Ectodermal cell (in vitro differentiated cells): ENCODE data around the gene WASF2.

Source experiments
- H3K27ac ChIP-seq: 2 replicates; pipeline ENCODE4 v1.7.0; 2013; ENCODE audit warnings: mild to moderate bottlenecking, low read depth, low read length; ENCODE audit not compliant: insufficient read depth, poor library complexity, severe bottlenecking
- H3K27me3 ChIP-seq: 2 replicates; pipeline ENCODE4 v1.7.0; 2013; ENCODE audit warnings: mild to moderate bottlenecking, low read length; ENCODE audit not compliant: insufficient read depth, control insufficient read depth, poor library complexity, severe bottlenecking
- H3K36me3 ChIP-seq: one replicate; pipeline ENCODE4 v1.7.0; 2013; ENCODE audit warnings: low read length; ENCODE audit not compliant: control insufficient read depth, insufficient read depth
- H3K4me1 ChIP-seq: one replicate; pipeline ENCODE4 v1.7.0; 2013; ENCODE audit warnings: low read length; ENCODE audit not compliant: control insufficient read depth, insufficient read depth
- H3K4me3 ChIP-seq: 2 replicates; pipeline ENCODE4 v1.7.0; 2013; ENCODE audit warnings: low read depth, low read length, control low read depth; ENCODE audit not compliant: insufficient read depth
- H3K9me3 ChIP-seq: 2 replicates; pipeline ENCODE4 v1.7.0; 2013; ENCODE audit warnings: mild to moderate bottlenecking, low read length, moderate library complexity; ENCODE audit not compliant: control insufficient read depth
- WGBS, 2 experiments: methylation state at CpG; one replicate each; pipeline ENCODE4 v1.1.7; 2013; ENCODE audit warnings: missing lambda C conversion rate in 2 of 2; 5-methylcytosine and 5-hydroxymethylcytosine counted together

Gene WASF2

DNA sequence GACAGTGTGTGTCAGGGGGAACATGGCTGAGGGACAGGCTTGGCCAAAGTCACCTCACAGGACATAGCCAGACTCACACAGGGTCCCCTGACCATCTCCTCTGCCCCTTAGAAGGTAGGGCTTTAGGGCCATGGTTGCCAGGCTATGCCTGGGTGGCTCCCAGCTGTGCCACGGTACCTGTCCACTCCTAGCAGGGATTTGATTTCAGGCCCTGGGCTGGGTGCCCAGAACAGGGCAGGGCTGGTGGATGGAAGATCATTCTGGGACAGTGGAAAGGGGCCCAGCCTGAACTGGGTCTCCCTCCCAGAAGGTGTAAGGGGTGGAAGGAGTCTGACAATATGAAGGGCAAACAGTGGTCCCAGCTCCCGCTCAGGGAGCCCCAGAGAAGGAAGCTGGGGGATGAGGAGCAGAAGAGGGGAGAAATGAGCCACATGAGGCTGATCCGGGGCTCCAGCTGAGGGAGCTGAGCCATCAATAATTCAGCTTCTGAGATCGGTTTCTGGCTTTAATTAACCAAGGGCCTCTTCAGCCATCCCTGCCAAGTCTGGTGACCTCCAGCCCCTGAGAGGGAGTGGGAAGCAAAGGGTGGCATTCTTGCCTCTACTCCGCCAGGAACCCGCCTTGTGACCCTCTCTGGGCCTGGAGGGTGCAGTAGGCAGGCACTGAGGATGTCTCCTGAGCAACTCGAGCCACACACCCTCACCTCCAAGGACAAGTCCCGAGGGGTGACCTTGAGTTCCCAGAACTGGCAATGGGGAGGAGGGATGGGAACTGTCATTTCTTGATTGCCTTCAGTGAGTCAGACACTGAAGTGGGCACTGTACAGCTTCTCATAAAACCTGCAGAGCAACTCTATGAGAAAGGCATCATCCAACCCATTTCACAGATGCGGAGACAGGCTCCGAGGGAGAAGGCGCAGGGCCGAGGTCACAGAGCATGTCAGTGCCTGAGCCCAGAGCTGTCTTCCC is 108.9 kb downstream of the WASF2 start:
- Histone ChIP-seq H3K4me3 (no peak overlapping the region), H3K27ac (no peak overlapping the region), H3K27me3 (peaks cover 23% of the 10 kb centered on the region), H3K9me3 (no peaks in the 10 kb centered on the region), H3K4me1 (peaks cover 9% of the 10 kb centered on the region), H3K36me3 (no peaks in the 10 kb centered on the region)
- 94 to 96% methylated on average over 12 of the region's 12 CpGs for WGBS, 2 experiments

DNA sequence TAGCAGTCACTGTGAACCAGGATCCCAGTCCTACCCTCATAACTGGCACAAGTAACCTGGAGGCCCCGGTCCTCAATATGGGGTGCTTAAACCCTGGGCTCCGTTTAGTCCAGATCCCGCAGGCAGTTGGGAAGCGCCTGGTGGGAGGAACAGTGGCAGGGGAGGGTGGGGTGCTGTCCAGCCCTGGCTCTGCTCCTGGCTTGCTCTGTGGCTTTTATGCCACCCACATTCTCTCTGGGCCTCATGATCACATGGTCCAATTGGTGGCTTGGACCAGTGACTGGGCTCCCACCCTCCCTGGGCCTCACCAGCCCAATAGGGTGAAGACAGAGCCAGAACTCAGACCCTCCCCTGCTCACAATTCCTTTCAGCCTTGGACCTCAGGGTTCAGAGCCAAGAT is 109.7 kb downstream of the WASF2 start:
- WGBS, 2 experiments, result 89 to 95% methylated on average over 4 of the region's 4 CpGs
- Histone ChIP-seq H3K9me3 (no peaks in the 10 kb centered on the region), H3K27me3 (peaks cover 23% of the 10 kb centered on the region), H3K36me3 (no peaks in the 10 kb centered on the region), H3K4me1 (peaks cover 9% of the 10 kb centered on the region), H3K4me3 (no peak overlapping the region), H3K27ac (no peak overlapping the region)

DNA sequence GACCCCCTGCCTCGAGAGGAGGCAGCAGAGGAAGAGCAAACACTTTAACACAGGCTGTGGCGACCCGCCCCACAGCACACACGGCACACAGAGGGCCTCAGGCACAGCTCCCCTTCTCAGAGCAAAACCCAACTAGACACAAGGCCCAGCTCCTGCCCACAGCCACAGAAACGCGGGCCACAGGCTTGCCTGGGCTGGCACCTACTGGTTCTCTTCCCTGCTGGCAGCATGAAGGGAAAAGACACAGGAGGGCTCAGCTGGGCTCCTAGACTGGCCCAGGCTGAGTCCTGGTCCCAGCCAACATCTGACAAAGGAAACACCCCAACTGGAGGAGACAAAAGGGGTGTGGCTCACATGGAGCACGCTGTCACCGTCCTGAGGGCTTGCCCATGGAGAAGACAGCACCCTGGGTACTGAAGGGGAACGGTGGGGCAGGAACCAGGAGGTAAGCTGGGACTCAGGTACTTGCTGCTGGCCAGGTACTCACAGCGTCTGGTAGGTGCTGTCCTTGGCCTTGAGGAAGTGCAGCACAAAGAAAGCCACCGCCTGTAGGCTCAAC is 110.3 kb downstream of the WASF2 start:
- 78 to 85% methylated on average over 11 of the region's 11 CpGs for WGBS, 2 experiments
- Histone ChIP-seq H3K27me3 (peaks cover 23% of the 10 kb centered on the region), H3K36me3 (no peaks in the 10 kb centered on the region), H3K9me3 (no peaks in the 10 kb centered on the region), H3K4me1 (peaks cover 9% of the 10 kb centered on the region), H3K27ac (no peak overlapping the region), H3K4me3 (no peak overlapping the region)

DNA sequence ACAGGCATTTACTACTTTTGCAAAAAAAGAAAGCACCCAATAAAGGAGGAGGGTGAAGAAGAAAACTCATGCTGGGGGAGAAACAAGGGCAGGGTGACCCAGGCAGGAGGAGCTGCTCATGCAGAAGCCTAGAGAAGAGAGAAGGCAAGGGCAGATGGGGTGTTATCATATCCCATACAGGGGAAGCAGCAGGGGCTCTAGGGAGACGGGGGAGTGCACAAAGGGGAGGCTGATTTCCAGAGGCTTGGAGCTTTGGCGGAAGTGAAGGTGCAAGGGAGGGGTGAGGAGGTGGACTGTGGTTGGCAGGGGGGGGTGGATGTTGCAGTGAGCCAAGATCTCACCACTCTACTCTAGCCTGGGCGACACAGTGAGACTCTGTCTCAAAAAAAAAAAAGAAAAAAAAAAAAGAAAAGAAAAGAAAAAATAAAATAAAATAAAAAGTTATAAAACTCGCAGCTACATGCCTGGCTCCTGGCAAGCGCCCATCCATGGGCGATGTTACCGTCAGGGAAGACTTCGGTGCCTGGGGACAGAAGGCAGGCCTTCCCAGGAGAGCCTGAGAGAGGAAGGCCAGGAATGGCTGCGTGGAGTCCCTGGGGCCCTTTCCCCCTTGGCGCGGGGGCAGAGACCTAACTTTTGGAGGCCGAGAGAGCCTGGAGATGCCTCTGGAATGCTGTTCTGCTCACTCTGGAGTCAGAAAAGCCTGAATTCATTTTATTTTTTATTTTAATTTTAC is 112.0 kb downstream of the WASF2 start:
- Histone ChIP-seq H3K27me3 (peaks cover 14% of the 10 kb centered on the region), H3K36me3 (no peaks in the 10 kb centered on the region), H3K4me1 (peaks cover 9% of the 10 kb centered on the region), H3K27ac (no peak overlapping the region), H3K9me3 (no peaks in the 10 kb centered on the region), H3K4me3 (no peak overlapping the region)
- 87 to 88% methylated on average over 11 of the region's 12 CpGs for WGBS, 2 experiments

DNA sequence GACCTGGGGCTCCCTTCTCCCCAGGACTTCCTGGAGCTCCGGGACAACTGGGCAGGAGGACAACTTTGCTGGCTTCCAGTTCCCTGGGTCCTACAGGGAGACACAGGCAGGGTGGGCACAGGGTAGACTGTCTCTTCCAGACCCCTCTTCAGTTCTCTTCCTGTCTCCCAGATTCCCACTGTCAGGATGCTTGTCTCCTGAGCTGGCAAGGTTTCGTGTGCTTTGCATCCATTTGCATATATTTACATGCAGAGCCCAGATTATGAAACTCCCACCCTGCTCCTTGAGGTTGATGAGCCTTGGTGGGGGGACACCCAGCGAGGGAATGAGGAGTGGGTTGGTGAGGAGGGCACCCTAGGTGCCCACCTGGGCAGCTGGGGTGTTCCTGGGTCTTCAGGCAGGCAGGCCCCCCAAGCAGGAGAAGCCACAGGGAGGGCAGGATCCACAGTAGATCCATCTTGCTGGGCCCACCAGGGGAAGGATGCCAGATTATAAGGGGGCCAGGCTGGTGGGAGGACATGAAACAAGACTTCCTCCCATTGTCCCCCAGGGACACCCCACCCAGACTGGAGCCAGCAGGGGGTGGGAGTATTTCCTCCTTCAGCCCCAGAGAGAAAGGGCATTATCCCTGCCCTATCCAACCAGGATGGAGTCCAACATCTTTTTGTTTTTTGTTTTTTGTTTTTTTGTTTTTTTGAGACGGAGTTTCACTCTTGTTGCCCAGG is 115.4 kb downstream of the WASF2 start, which contains the start of gene FCN3:
Gene FCN3, minus strand, starts transcription at position 463 of the 725 bp plus-strand sequence. Its CDS starts 6 bp downstream, at position 457.
- WGBS, 2 experiments, result 76 to 83% methylated on average over 4 of the region's 4 CpGs
- Histone ChIP-seq H3K36me3 (no peaks in the 10 kb centered on the region), H3K9me3 (no peaks in the 10 kb centered on the region), H3K4me1 (peaks cover 6% of the 10 kb centered on the region), H3K4me3 (no peak within 1 kb of the TSS), H3K27me3 (no peaks in the 10 kb centered on the region), H3K27ac (no peak within 1 kb of the TSS)

DNA sequence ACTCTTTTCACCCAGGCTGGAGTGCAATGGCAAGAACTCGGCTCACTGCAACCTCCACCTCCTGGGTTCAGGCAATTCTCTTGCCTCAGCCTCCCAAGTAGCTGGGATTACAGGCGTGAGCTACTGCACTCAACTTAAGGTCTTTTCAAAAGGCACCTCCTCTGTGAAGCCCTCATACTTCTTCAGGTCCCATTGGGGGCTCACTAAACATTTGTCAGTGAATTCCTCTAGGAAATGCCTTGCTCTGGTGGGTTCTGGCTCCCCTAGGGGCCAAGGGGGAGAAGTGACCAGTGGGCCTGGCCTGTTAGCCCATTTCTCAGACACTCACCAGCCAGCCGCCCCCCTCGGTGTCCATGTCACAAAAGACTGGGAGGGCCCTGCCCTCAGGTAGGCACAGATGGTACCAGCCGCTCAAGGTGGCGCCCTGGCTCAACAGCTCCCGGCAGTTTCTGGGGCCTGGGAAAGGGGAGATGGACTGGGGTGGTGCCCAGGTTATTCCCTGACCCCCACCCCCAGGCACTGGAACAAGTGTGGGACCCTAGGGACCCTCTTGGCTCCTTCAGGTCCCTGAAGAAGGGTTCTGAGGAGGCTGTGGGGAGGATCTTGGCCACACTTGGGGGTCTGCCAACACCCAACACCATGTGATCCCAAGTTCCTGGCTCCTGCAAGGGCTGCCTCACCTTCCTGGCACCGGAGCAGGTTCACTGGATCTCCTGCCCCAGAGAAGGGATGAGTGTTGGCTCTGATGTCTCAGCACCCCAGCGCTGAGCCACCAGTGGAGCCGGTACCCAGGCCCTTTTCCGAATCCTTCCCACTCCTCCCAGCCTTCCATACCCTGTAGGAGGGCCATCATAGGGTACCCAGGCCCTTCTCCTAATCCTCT is 116.9 kb downstream of the WASF2 start:
- Histone ChIP-seq H3K9me3 (no peaks in the 10 kb centered on the region), H3K4me3 (no peak overlapping the region), H3K36me3 (no peaks in the 10 kb centered on the region), H3K27ac (no peak overlapping the region), H3K27me3 (no peaks in the 10 kb centered on the region), H3K4me1 (no peaks in the 10 kb centered on the region)
- WGBS, 2 experiments, result 90% methylated on average over 11 of the region's 11 CpGs

DNA sequence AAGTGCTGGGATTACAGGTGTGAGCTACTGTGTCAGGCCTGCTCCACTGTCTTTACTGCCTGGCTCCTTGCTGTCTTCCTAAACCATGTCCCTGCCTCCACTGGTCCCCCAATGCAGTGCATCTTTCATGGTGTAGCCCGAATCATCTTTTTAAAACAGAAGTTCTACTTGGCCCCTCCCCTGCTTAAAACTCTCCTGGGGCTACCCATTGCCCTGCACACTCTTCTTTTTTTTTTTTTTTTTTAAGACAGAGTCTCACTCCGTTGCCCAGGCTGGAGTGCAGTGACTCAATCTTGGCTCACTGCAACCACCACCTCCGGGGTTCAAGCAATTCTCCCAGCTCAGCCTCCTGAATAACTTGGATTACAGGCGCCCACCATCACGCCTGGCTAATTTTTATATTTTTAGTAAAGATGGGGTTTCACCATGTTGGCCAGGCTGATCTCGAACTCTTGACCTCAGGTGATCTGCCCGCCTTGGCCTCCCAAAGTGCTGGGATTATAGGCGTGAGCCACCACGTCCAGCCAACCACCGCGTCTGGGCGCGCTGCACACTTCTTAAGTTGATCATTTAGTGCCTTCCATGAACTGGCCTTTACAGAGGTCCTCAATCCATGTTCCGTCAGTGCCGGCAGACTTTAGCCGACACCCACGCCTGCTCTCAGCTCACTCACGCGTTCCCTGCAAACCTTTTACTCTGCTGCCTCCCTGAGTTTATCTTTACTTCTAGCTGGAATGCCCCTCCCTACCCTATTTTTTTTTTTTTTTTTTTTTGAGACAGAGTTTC is 117.8 kb downstream of the WASF2 start:
- H3K9me3 ChIP-seq, result no peaks in the 10 kb centered on the region
- no peaks in the 10 kb centered on the region for H3K27me3 ChIP-seq
- no peak overlapping the region for H3K4me3 ChIP-seq
- peaks cover 7% of the 10 kb centered on the region for H3K4me1 ChIP-seq
- no peak overlapping the region for H3K27ac ChIP-seq
- no peaks in the 10 kb centered on the region for H3K36me3 ChIP-seq
- WGBS, 2 experiments, result 89 to 92% methylated on average over 19 of the region's 19 CpGs

DNA sequence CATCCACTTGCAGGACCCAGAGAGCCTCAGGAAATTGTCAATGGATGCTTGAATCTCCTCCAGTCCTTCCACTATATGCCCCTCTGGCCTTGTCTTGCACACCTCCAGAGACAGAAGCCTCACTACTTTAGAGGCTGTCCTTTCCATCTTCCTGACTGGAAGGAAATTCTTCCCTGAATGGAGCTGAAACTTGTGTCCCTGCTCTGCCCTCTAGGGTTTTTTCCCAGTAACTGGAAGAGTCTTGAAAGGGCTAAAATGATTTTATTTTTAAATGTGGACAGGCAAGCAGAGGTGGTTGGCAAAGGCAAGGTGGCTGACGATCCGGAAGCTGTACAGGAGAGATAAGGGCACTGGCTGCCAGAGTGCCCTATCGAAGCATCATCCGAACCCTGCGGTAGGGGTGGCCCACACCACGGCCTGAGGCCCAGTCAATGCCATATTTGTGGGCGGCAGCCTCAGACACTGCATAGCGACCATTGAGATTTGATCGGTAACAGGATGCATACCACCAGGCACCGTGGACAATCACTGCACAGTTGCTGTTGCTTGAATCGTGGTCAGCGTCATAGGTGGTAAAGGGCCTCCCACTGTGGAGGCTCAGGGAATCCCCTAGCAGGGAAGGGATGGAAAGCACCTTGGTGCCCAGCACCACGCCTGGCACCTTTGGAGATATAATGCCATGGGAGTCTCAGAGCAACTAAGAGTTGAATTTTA is 120.9 kb downstream of the WASF2 start:
- Histone ChIP-seq H3K4me1 (peaks cover 25% of the 10 kb centered on the region), H3K36me3 (no peaks in the 10 kb centered on the region), H3K27ac (no peak overlapping the region), H3K9me3 (no peaks in the 10 kb centered on the region), H3K4me3 (no peak overlapping the region), H3K27me3 (no peaks in the 10 kb centered on the region)
- 87% methylated on average over 13 of the region's 13 CpGs for WGBS, 2 experiments
